HEK293 (cell line): Measurements from ENCODE around the gene RNF225.
A peak's percentile ranks its signal among the peaks of the same experiment; 100 is the strongest.

Experiments
- CTCF ChIP-seq: fragments of 450-650 bp; formaldehyde crosslinking; IDR thresholded peaks from 2 replicates; pipeline ENCODE4 v1.5.1; 2016; ENCODE audit warnings: missing biosample characterization, missing genetic modification characterization
- PBX3 ChIP-seq: sonication (generic); formaldehyde crosslinking; IDR thresholded peaks from 2 replicates; pipeline ENCODE4 v1.8.1; 2022; ENCODE audit warnings: mild to moderate bottlenecking, moderate library complexity, missing genetic modification reagents
- REST ChIP-seq: fragments of 450-650 bp; formaldehyde crosslinking; IDR thresholded peaks from 2 replicates; pipeline ENCODE4 v1.5.1; 2016; ENCODE audit warnings: missing biosample characterization, missing genetic modification characterization
- YY1 ChIP-seq: fragments of 450-650 bp; formaldehyde crosslinking; IDR thresholded peaks from 2 replicates; pipeline ENCODE4 v1.5.1; 2018; ENCODE audit warnings: missing biosample characterization, missing genetic modification characterization
- ZBTB48 ChIP-seq: fragments of 450-650 bp; formaldehyde crosslinking; IDR thresholded peaks from 2 replicates; pipeline ENCODE4 v1.5.1; 2016; ENCODE audit warnings: missing biosample characterization, missing genetic modification characterization
- ZNF24 ChIP-seq: fragments of 450-650 bp; formaldehyde crosslinking; IDR thresholded peaks from 2 replicates; pipeline ENCODE4 v1.5.1; 2016; ENCODE audit warnings: missing biosample characterization, missing genetic modification characterization
- ZNF302 ChIP-seq: fragments of 450-650 bp; formaldehyde crosslinking; IDR thresholded peaks from 2 replicates; pipeline ENCODE4 v1.5.1; 2016; ENCODE audit warnings: missing biosample characterization, missing genetic modification characterization, low read depth
- ZNF530 ChIP-seq: fragments of 450-650 bp; formaldehyde crosslinking; IDR thresholded peaks from 2 replicates; pipeline ENCODE4 v1.5.1; 2016; ENCODE audit warnings: low read depth, missing biosample characterization, missing genetic modification characterization
- ZNF768 ChIP-seq: fragments of 450-650 bp; formaldehyde crosslinking; IDR thresholded peaks from 2 replicates; pipeline ENCODE4 v1.5.1; 2018; ENCODE audit warnings: missing biosample characterization, mild to moderate bottlenecking, missing genetic modification characterization

GRCh38 chr19:58354478-58355030, 40.9 kb upstream of the RNF225 start:
- TF ChIP-seq ZNF302 (tag by site-specific recombination), result no peak
- TF ChIP-seq CTCF (tag by site-specific recombination), result no peak
- TF ChIP-seq REST (tag by site-specific recombination), result no peak
- TF ChIP-seq YY1 (tag by site-specific recombination), result no peak
- no peak for TF ChIP-seq ZBTB48 (tag by site-specific recombination)
- TF ChIP-seq ZNF530 (tag by site-specific recombination), result no peak
- no peak for TF ChIP-seq ZNF768 (tag by site-specific recombination)
- TF ChIP-seq PBX3 (CRISPR knock-in tag), result 0 out of 2 replicates have a peak, but pooled peaks have one; percentile 9
- TF ChIP-seq ZNF24, result no peak
